Ishikawa (cell line): ENCODE data around the gene SLC38A2.

ENCODE experiments used
- EP300 ChIP-seq: IDR thresholded peaks from 2 replicates; pipeline ENCODE4 v1.6.1; 2012; ENCODE audit warnings: borderline replicate concordance
- FOXM1 ChIP-seq: IDR thresholded peaks from 2 replicates; pipeline ENCODE4 v1.6.1; 2012; ENCODE audit warnings: low read depth, borderline replicate concordance
- RAD21 ChIP-seq: IDR thresholded peaks from 2 replicates; pipeline ENCODE4 v1.6.1; 2012; ENCODE audit warnings: low read depth
- ZBTB7A ChIP-seq: IDR thresholded peaks from 2 replicates; pipeline ENCODE4 v1.6.1; 2012; ENCODE audit warnings: low read depth

- TF ChIP-seq RAD21 = no peak
- no peak for TF ChIP-seq ZBTB7A
- no peak for TF ChIP-seq FOXM1
- no peak for TF ChIP-seq EP300
Observed at GRCh38 chr12:46387670-46388069, 15.1 kb upstream of the SLC38A2 start.
